ENCODE measurements around the gene WBP11. TPM values are rescaled to one million over a fixed set of nuclear protein-coding genes. Genes with fewer than 3 reads are reported as not detected.
A peak's percentile ranks its signal among the peaks of the same experiment; 100 is the strongest.
"Not testable (repeated sequence)": the region's sequence is repeated elsewhere in the genome, so short reads cannot be mapped to it uniquely, and the experiment has no call there.

The WBP11 gene
- total RNA-seq, 1 donor: 6.5 TPM

GRCh38 chr12:14774074-14774905 lies 29.0 kb downstream of the WBP11 start:
- DNase-seq (ENCODE audit: low read depth in 2 of 3, low spot score in 2 of 3): peak; percentile 74 to 97 (median 95)

- DNase-seq (ENCODE audit: low read depth in 2 of 3, low spot score in 2 of 3): peak in 1 of 3 donors; percentile 10
Observed at GRCh38 chr12:14773685-14774073, 29.6 kb downstream of the WBP11 start.

GRCh38 chr12:14772946-14773345 lies 30.3 kb downstream of the WBP11 start:
- DNase-seq (ENCODE audit: low read depth in 2 of 3, low spot score in 2 of 3): no peak

- peak in 2 of 3 donors; percentile 29 to 52 for DNase-seq (ENCODE audit: low read depth in 2 of 3, low spot score in 2 of 3)
Observed at GRCh38 chr12:14771651-14772137, 31.6 kb downstream of the WBP11 start.

- peak; percentile 86 to 95 (median 89) for DNase-seq (ENCODE audit: low read depth in 2 of 3, low spot score in 2 of 3)
Observed at GRCh38 chr12:14770496-14771461, 32.5 kb downstream of the WBP11 start.

- DNase-seq (ENCODE audit: low read depth in 2 of 3, low spot score in 2 of 3): peak; percentile 80 to 86 (median 85)
Observed at GRCh38 chr12:14769969-14770495, 33.2 kb downstream of the WBP11 start.

- no peak for DNase-seq (ENCODE audit: low read depth in 2 of 3, low spot score in 2 of 3)
Observed at GRCh38 chr12:14769466-14769968, 33.8 kb downstream of the WBP11 start.

- no peak for DNase-seq (ENCODE audit: low read depth in 2 of 3, low spot score in 2 of 3)
Observed at GRCh38 chr12:14768823-14769405, 34.4 kb downstream of the WBP11 start.

GRCh38 chr12:14767617-14768016 lies 35.7 kb downstream of the WBP11 start:
- no peak for DNase-seq (ENCODE audit: low read depth in 2 of 3, low spot score in 2 of 3)

GRCh38 chr12:14766649-14767215 lies 36.5 kb downstream of the WBP11 start:
- DNase-seq (ENCODE audit: low read depth in 2 of 3, low spot score in 2 of 3): no peak

GRCh38 chr12:14766020-14766419 lies 37.3 kb downstream of the WBP11 start:
- DNase-seq (ENCODE audit: low read depth in 2 of 3, low spot score in 2 of 3): not testable (repeated sequence)

GRCh38 chr12:14765398-14765797 lies 37.9 kb downstream of the WBP11 start:
- no peak for DNase-seq (ENCODE audit: low read depth in 2 of 3, low spot score in 2 of 3)

- not testable (repeated sequence) for DNase-seq (ENCODE audit: low read depth in 2 of 3, low spot score in 2 of 3)
Observed at GRCh38 chr12:14759711-14760280, 43.5 kb downstream of the WBP11 start.

- peak in 1 of 3 donors; percentile 21 for DNase-seq (ENCODE audit: low read depth in 2 of 3, low spot score in 2 of 3)
Observed at GRCh38 chr12:14756334-14757143, 46.7 kb downstream of the WBP11 start.

- DNase-seq (ENCODE audit: low read depth in 2 of 3, low spot score in 2 of 3): no peak
Observed at GRCh38 chr12:14751986-14752385, 51.3 kb downstream of the WBP11 start.

GRCh38 chr12:14743061-14743460 lies 60.2 kb downstream of the WBP11 start:
- DNase-seq (ENCODE audit: low read depth in 2 of 3, low spot score in 2 of 3): no peak

GRCh38 chr12:14741942-14742341 lies 61.3 kb downstream of the WBP11 start:
- no peak for DNase-seq (ENCODE audit: low read depth in 2 of 3, low spot score in 2 of 3)

- DNase-seq (ENCODE audit: low read depth in 2 of 3, low spot score in 2 of 3): no peak
Observed at GRCh38 chr12:14741153-14741552, 62.1 kb downstream of the WBP11 start.

GRCh38 chr12:14736441-14736840 lies 66.8 kb downstream of the WBP11 start:
- DNase-seq (ENCODE audit: low read depth in 2 of 3, low spot score in 2 of 3): not testable (repeated sequence)

Measured in hematopoietic multipotent progenitor cell (in vitro differentiated cells).